ENCODE measurements around the gene ABLIM3.
A peak's percentile ranks its signal among the peaks of the same experiment; 100 is the strongest.

ABLIM3 gene

GRCh38 chr5:149150457-149150856 lies 9.2 kb downstream of the ABLIM3 start:
- no peaks in the 10 kb centered on the region for H3F3A ChIP-seq (ENCODE audit: insufficient read depth, low read length)
- H3K36me3 ChIP-seq (replicated peaks; ENCODE audit: insufficient read depth, low read length) = no peaks in the 10 kb centered on the region
- no peaks in the 10 kb centered on the region for H3K4me1 ChIP-seq (ENCODE audit: low read length)
- no peak overlapping the region for H3K27ac ChIP-seq (ENCODE audit: low read length)
- H3K27me3 ChIP-seq (replicated peaks; ENCODE audit: insufficient read depth, low read length) = no peaks in the 10 kb centered on the region
- no peaks in the 10 kb centered on the region for H3K9me2 ChIP-seq (replicated peaks; ENCODE audit: insufficient read depth, low read length)
- DNase-seq = no peak
- H2AFZ ChIP-seq (ENCODE audit: low read length) = no peak overlapping the region
- TF ChIP-seq EZH2 (optimal IDR thresholded peaks at IDR 0.05; ENCODE audit: low read depth, low read length) (no peak), EZH2phosphoT487 (IDR thresholded peaks at IDR 0.05; ENCODE audit: low read length) (no peak), CTCF (IDR thresholded peaks at IDR 0.05; ENCODE audit: low read length) (no peak)
- H3K4me2 ChIP-seq (ENCODE audit: low read depth, low read length) = no peak overlapping the region
- H3K9me3 ChIP-seq (replicated peaks; ENCODE audit: insufficient read depth, low read length) = no peaks in the 10 kb centered on the region
- no peaks in the 10 kb centered on the region for H4K20me1 ChIP-seq (ENCODE audit: insufficient read depth, low read length)
- no peak overlapping the region for H3K4me3 ChIP-seq (ENCODE audit: low read length)
- no peak overlapping the region for H3K9ac ChIP-seq (ENCODE audit: low read length)
- no peaks in the 10 kb centered on the region for H3K79me2 ChIP-seq (ENCODE audit: low read length)

- Histone ChIP-seq H3K4me1 (ENCODE audit: low read length) (no peaks in the 10 kb centered on the region), H4K20me1 (ENCODE audit: insufficient read depth, low read length) (no peaks in the 10 kb centered on the region), H3K27ac (ENCODE audit: low read length) (no peak overlapping the region), H3K9me2 (replicated peaks; ENCODE audit: insufficient read depth, low read length) (no peaks in the 10 kb centered on the region), H3K9ac (ENCODE audit: low read length) (no peak overlapping the region), H3K9me3 (replicated peaks; ENCODE audit: insufficient read depth, low read length) (no peaks in the 10 kb centered on the region), H3K36me3 (replicated peaks; ENCODE audit: insufficient read depth, low read length) (no peaks in the 10 kb centered on the region), H3K27me3 (replicated peaks; ENCODE audit: insufficient read depth, low read length) (no peaks in the 10 kb centered on the region), H3K4me3 (ENCODE audit: low read length) (no peak overlapping the region), H3F3A (ENCODE audit: insufficient read depth, low read length) (no peaks in the 10 kb centered on the region), H3K79me2 (ENCODE audit: low read length) (no peaks in the 10 kb centered on the region), H3K4me2 (ENCODE audit: low read depth, low read length) (no peak overlapping the region), H2AFZ (ENCODE audit: low read length) (no peak overlapping the region)
- no peak for TF ChIP-seq EZH2 (optimal IDR thresholded peaks at IDR 0.05; ENCODE audit: low read depth, low read length)
- TF ChIP-seq CTCF (IDR thresholded peaks at IDR 0.05; ENCODE audit: low read length) = peak; percentile 26
- TF ChIP-seq EZH2phosphoT487 (IDR thresholded peaks at IDR 0.05; ENCODE audit: low read length) = no peak
- DNase-seq = peak; percentile 15
Observed at GRCh38 chr5:149151717-149152116, 10.4 kb downstream of the ABLIM3 start.

- Histone ChIP-seq H3K36me3 (replicated peaks; ENCODE audit: insufficient read depth, low read length) (no peaks in the 10 kb centered on the region), H3K9me3 (replicated peaks; ENCODE audit: insufficient read depth, low read length) (no peaks in the 10 kb centered on the region), H3F3A (ENCODE audit: insufficient read depth, low read length) (no peaks in the 10 kb centered on the region), H4K20me1 (ENCODE audit: insufficient read depth, low read length) (no peaks in the 10 kb centered on the region), H3K79me2 (ENCODE audit: low read length) (no peaks in the 10 kb centered on the region), H3K4me1 (ENCODE audit: low read length) (no peaks in the 10 kb centered on the region), H3K4me2 (ENCODE audit: low read depth, low read length) (no peak overlapping the region), H3K27ac (ENCODE audit: low read length) (no peak overlapping the region), H3K27me3 (replicated peaks; ENCODE audit: insufficient read depth, low read length) (no peaks in the 10 kb centered on the region), H3K9me2 (replicated peaks; ENCODE audit: insufficient read depth, low read length) (no peaks in the 10 kb centered on the region), H2AFZ (ENCODE audit: low read length) (no peak overlapping the region), H3K9ac (ENCODE audit: low read length) (no peak overlapping the region), H3K4me3 (ENCODE audit: low read length) (no peak overlapping the region)
- DNase-seq = no peak
- no peak for TF ChIP-seq EZH2 (optimal IDR thresholded peaks at IDR 0.05; ENCODE audit: low read depth, low read length)
- no peak for TF ChIP-seq CTCF (IDR thresholded peaks at IDR 0.05; ENCODE audit: low read length)
- TF ChIP-seq EZH2phosphoT487 (IDR thresholded peaks at IDR 0.05; ENCODE audit: low read length) = no peak
Observed at GRCh38 chr5:149152317-149152746, 11.0 kb downstream of the ABLIM3 start.

Measured in MM.1S (cell line).